ENCODE results near the gene GNG7.

The GNG7 gene

GRCh38 chr19:2500841-2501261 is 201.6 kb downstream of the GNG7 start:
- TF ChIP-seq ARNTL (CRISPR knock-in tag; IDR thresholded peaks at IDR 0.05; ENCODE audit: borderline replicate concordance, low read depth) (no peak), TSHZ2 (CRISPR knock-in tag; IDR thresholded peaks at IDR 0.05) (no peak), GLIS3 (CRISPR knock-in tag; IDR thresholded peaks at IDR 0.05) (no peak), ZNF8 (CRISPR knock-in tag; IDR thresholded peaks at IDR 0.05) (no peak), PATZ1 (CRISPR knock-in tag; IDR thresholded peaks at IDR 0.05; ENCODE audit: borderline replicate concordance) (no peak), TCF4 (CRISPR knock-in tag; IDR thresholded peaks at IDR 0.05; ENCODE audit: borderline replicate concordance) (no peak), ESRRG (CRISPR knock-in tag; IDR thresholded peaks at IDR 0.05) (no peak), CREB5 (CRISPR knock-in tag; IDR thresholded peaks at IDR 0.05; ENCODE audit: low read depth) (no peak)
- no peak for ATAC-seq

GRCh38 chr19:2500156-2500555 is 202.3 kb downstream of the GNG7 start:
- no peak for ATAC-seq
- TF ChIP-seq TOX (CRISPR knock-in tag; IDR thresholded peaks at IDR 0.05; ENCODE audit: borderline replicate concordance) = no peak
- no peak for TF ChIP-seq ZNF70 (CRISPR knock-in tag; IDR thresholded peaks at IDR 0.05)
- TF ChIP-seq OSR1 (CRISPR knock-in tag; IDR thresholded peaks at IDR 0.05) = no peak
- no peak for TF ChIP-seq RARB (CRISPR knock-in tag; IDR thresholded peaks at IDR 0.05)
- no peak for TF ChIP-seq GLIS3 (CRISPR knock-in tag; IDR thresholded peaks at IDR 0.05)
- no peak for TF ChIP-seq BACH2 (CRISPR knock-in tag; IDR thresholded peaks at IDR 0.05; ENCODE audit: borderline replicate concordance)
- no peak for TF ChIP-seq POU6F1 (CRISPR knock-in tag; IDR thresholded peaks at IDR 0.05; ENCODE audit: borderline replicate concordance, low read depth)
- TF ChIP-seq PPARA (CRISPR knock-in tag; IDR thresholded peaks at IDR 0.05; ENCODE audit: borderline replicate concordance) = no peak
- TF ChIP-seq ZNF565 (CRISPR knock-in tag; conservative IDR thresholded peaks at IDR 0.05; ENCODE audit: low read depth) = no peak
- TF ChIP-seq TSHZ2 (CRISPR knock-in tag; IDR thresholded peaks at IDR 0.05) = no peak
- TF ChIP-seq PATZ1 (CRISPR knock-in tag; IDR thresholded peaks at IDR 0.05; ENCODE audit: borderline replicate concordance) = no peak
- TF ChIP-seq ESRRG (CRISPR knock-in tag; IDR thresholded peaks at IDR 0.05) = no peak
- TF ChIP-seq ZC3H10 (CRISPR knock-in tag; IDR thresholded peaks at IDR 0.05) = no peak
